H1 (cell line): ENCODE measurements around the gene ARID4A. TPM values are rescaled to one million over a fixed set of nuclear protein-coding genes. Genes with fewer than 3 reads are reported as not detected.

ENCODE experiments used
- CTCF ChIA-PET: fragments of 300-600 bp; sonication (Branson Sonifier 250); formaldehyde crosslinking; loops from one replicate; lab custom pipeline; 2021; ENCODE audit not compliant: partially characterized antibody; lab: Charles Lee
- POLR2A ChIA-PET: fragments of 300-600 bp; sonication (Branson Sonifier 250); formaldehyde crosslinking; loops from one replicate; lab custom pipeline; 2021; ENCODE audit warnings: inconsistent platforms; ENCODE audit not compliant: partially characterized antibody; lab: Charles Lee
- DNase-seq, 2 experiments: peaks; one replicate each; pipeline versions ENCODE4 v3.0.0 to v3.0.0-alpha.2; 2010 to 2022; ENCODE audit warnings: low spot score in 2 of 2, low read depth in 1 of 2, mixed read lengths in 1 of 2
- FAIRE-seq: peaks from 2 replicates; lab custom pipeline; 2011; peaks lifted over from hg19 to GRCh38; lab: Jason Lieb, UNC
- H2AFZ ChIP-seq: 2 replicates; pipeline ENCODE4 v1.8.1; 2012; ENCODE audit warnings: low read length, inconsistent platforms
- H2AK5ac ChIP-seq: 2 replicates; pipeline ENCODE4 v1.6.1; 2013; ENCODE audit warnings: low read depth, low read length
- H2BK120ac ChIP-seq: replicated peaks from 2 replicates; pipeline ENCODE3; 2013; ENCODE audit warnings: low read depth, low read length, inconsistent platforms
- H2BK12ac ChIP-seq: 2 replicates; pipeline ENCODE4 v1.6.1; 2013; ENCODE audit warnings: low read depth, low read length
- H2BK15ac ChIP-seq: 2 replicates; pipeline ENCODE4 v1.6.1; 2013; ENCODE audit warnings: low read length
- H2BK20ac ChIP-seq: 2 replicates; pipeline ENCODE4 v1.6.1; 2013; ENCODE audit warnings: low read length
- H2BK5ac ChIP-seq: 2 replicates; pipeline ENCODE4 v1.6.1; 2013; ENCODE audit warnings: low read depth, low read length
- H3K14ac ChIP-seq: 2 replicates; pipeline ENCODE4 v1.6.1; 2013; ENCODE audit warnings: inconsistent platforms; ENCODE audit not compliant: insufficient read length
- H3K18ac ChIP-seq: 2 replicates; pipeline ENCODE4 v1.6.1; 2013; ENCODE audit warnings: low read length; ENCODE audit errors: extremely low read depth
- H3K23ac ChIP-seq: 2 replicates; pipeline ENCODE4 v1.6.1; 2013; ENCODE audit warnings: inconsistent platforms; ENCODE audit not compliant: insufficient read length
- H3K23me2 ChIP-seq: 2 replicates; pipeline ENCODE4 v1.6.1; 2013; ENCODE audit warnings: low read depth, low read length
- H3K27ac ChIP-seq: 2 replicates; pipeline ENCODE4 v1.6.1; 2011; ENCODE audit warnings: low read depth, low read length, inconsistent platforms
- H3K27me3 ChIP-seq, 4 experiments: replicated peaks in 1 of 4; 1 replicate in 1 of 4; 2 replicates in 3 of 4; pipeline versions ENCODE4 v1.6.1 to v1.8.1; 2011 to 2013; ENCODE audit warnings: low read length in 3 of 4, mild to moderate bottlenecking in 3 of 4, inconsistent platforms in 2 of 4, mixed read lengths in 2 of 4, moderate library complexity in 1 of 4; ENCODE audit not compliant: control insufficient read depth in 3 of 4, insufficient read depth in 3 of 4; ENCODE audit errors: extremely low read depth in 1 of 4
- H3K36me3 ChIP-seq, 4 experiments: 2 replicates each; pipeline versions ENCODE4 v1.6.1 to v1.8.1; 2011 to 2013; ENCODE audit warnings: mild to moderate bottlenecking in 4 of 4, low read length in 3 of 4, moderate library complexity in 2 of 4, control low read depth in 1 of 4, inconsistent platforms in 1 of 4; ENCODE audit not compliant: insufficient read depth in 4 of 4, control insufficient read depth in 2 of 4
- H3K4ac ChIP-seq: replicated peaks from 2 replicates; pipeline ENCODE3; 2013; ENCODE audit warnings: low read length, low read depth, mixed read lengths, inconsistent platforms; ENCODE audit not compliant: insufficient read length
- H3K4me1 ChIP-seq, 4 experiments: replicated peaks in 1 of 4; 1 replicate in 1 of 4; 2 replicates in 3 of 4; pipeline versions ENCODE4 v1.6.1 to v1.8.1; 2011 to 2013; ENCODE audit warnings: low read length in 3 of 4, inconsistent platforms in 2 of 4, mixed read lengths in 1 of 4; ENCODE audit not compliant: insufficient read depth in 4 of 4, control insufficient read depth in 3 of 4
- H3K4me2 ChIP-seq, 2 experiments: 2 replicates each; pipeline versions ENCODE4 v1.6.1 to v1.8.1; 2011 to 2013; ENCODE audit warnings: low read depth in 2 of 2, low read length in 2 of 2, control low read depth in 1 of 2, inconsistent platforms in 1 of 2, mild to moderate bottlenecking in 1 of 2; ENCODE audit not compliant: insufficient read depth in 1 of 2
- H3K4me3 ChIP-seq, 4 experiments: fragments of 200-600, 300-600 bp in 1 of 4; sonication (generic), shearing (Covaris generic), sonication (Bioruptor Twin) in 1 of 4; 2 replicates each; pipeline versions ENCODE4 v1.5.1 to v1.8.1; 2011 to 2016; ENCODE audit warnings: low read length in 4 of 4, low read depth in 3 of 4, control low read depth in 2 of 4, inconsistent platforms in 2 of 4, mild to moderate bottlenecking in 2 of 4, mixed read lengths in 1 of 4, moderate library complexity in 1 of 4; ENCODE audit not compliant: insufficient read depth in 2 of 4; ENCODE audit errors: extremely low read depth in 1 of 4
- H3K56ac ChIP-seq: replicated peaks from 2 replicates; pipeline ENCODE3; 2013; ENCODE audit warnings: low read depth, mild to moderate bottlenecking, mixed read lengths, low read length, inconsistent platforms; ENCODE audit not compliant: insufficient read length
- H3K79me1 ChIP-seq: 2 replicates; pipeline ENCODE4 v1.6.1; 2013; ENCODE audit warnings: low read depth, low read length, control low read depth
- H3K79me2 ChIP-seq, 2 experiments: 2 replicates each; pipeline versions ENCODE4 v1.6.1 to v1.8.1; 2012 to 2013; ENCODE audit warnings: low read length in 2 of 2, mild to moderate bottlenecking in 2 of 2, inconsistent platforms in 1 of 2; ENCODE audit not compliant: insufficient read depth in 2 of 2, control insufficient read depth in 1 of 2
- H3K9ac ChIP-seq, 4 experiments: replicated peaks in 1 of 4; 1 replicate in 1 of 4; 2 replicates in 3 of 4; pipeline versions ENCODE4 v1.6.1 to v1.8.1; 2011 to 2013; ENCODE audit warnings: low read depth in 3 of 4, low read length in 3 of 4, control low read depth in 2 of 4, mild to moderate bottlenecking in 2 of 4, moderate library complexity in 2 of 4, inconsistent platforms in 1 of 4; ENCODE audit errors: extremely low read depth in 1 of 4
- H3K9me3 ChIP-seq, 2 experiments: 2 replicates each; pipeline versions ENCODE4 v1.6.1 to v1.8.1; 2012 to 2013; ENCODE audit warnings: mild to moderate bottlenecking in 2 of 2, moderate library complexity in 2 of 2, control low read depth in 1 of 2, inconsistent platforms in 1 of 2, low read depth in 1 of 2, low read length in 1 of 2, mixed read lengths in 1 of 2; ENCODE audit not compliant: insufficient read depth in 2 of 2
- H4K20me1 ChIP-seq, 2 experiments: replicated peaks in 1 of 2; 2 replicates each; pipeline versions ENCODE3 to v1.8.1; 2011 to 2013; ENCODE audit warnings: inconsistent platforms in 2 of 2, low read length in 2 of 2, mild to moderate bottlenecking in 1 of 2; ENCODE audit not compliant: insufficient read depth in 2 of 2, control insufficient read depth in 1 of 2
- H4K5ac ChIP-seq: 2 replicates; pipeline ENCODE4 v1.6.1; 2013; ENCODE audit warnings: low read length, low read depth, mixed read lengths, inconsistent platforms; ENCODE audit not compliant: insufficient read length
- H4K8ac ChIP-seq: 2 replicates; pipeline ENCODE4 v1.8.0; 2013; ENCODE audit warnings: mild to moderate bottlenecking, moderate library complexity, low read length, inconsistent platforms; ENCODE audit not compliant: insufficient read depth; ENCODE audit errors: extremely low read depth
- H4K91ac ChIP-seq: replicated peaks from 2 replicates; pipeline ENCODE3; 2013; ENCODE audit warnings: low read length, mixed read lengths, inconsistent platforms; ENCODE audit not compliant: insufficient read length
- EP300 ChIP-seq, 2 experiments: IDR thresholded peaks; 1 replicate in 1 of 2; 2 replicates in 1 of 2; pipeline ENCODE4 v1.6.1; 2011 to 2012; ENCODE audit warnings: low read depth in 2 of 2, low read length in 2 of 2, mild to moderate bottlenecking in 2 of 2, borderline replicate concordance in 1 of 2, inconsistent platforms in 1 of 2, moderate library complexity in 1 of 2
- ZNF274 ChIP-seq: IDR thresholded peaks from 2 replicates; pipeline ENCODE4 v1.7.0; 2012; ENCODE audit warnings: low read length, borderline replicate concordance; ENCODE audit errors: extremely low read depth
- WGBS, 2 experiments: shearing (Covaris generic) in 1 of 2; methylation state at CpG; one replicate each; pipeline versions ENCODE4 v1.1.6 to v1.1.7; 2013 to 2015; ENCODE audit warnings: low lambda C conversion rate in 2 of 2, mixed read lengths in 2 of 2, inconsistent platforms in 1 of 2, low coverage in 1 of 2, missing lambda C conversion rate in 1 of 2; ENCODE audit not compliant: insufficient replicate concordance in 2 of 2, insufficient coverage in 1 of 2, insufficient read length in 1 of 2; ENCODE audit errors: extremely low coverage in 1 of 2, missing lambda C conversion rate in 1 of 2; 5-methylcytosine and 5-hydroxymethylcytosine counted together
- polyA plus RNA-seq, 7 experiments: library from polyadenylated mRNA; depleted of rRNA in 3 of 7; stranded (reverse) in 5 of 7; unstranded in 2 of 7; fragments of >200 nt in 5 of 7; fragments of 200-250 nt in 2 of 7; gene quantifications; 1 replicate in 5 of 7; 2 replicates in 1 of 7; 4 replicates in 1 of 7; pipeline versions ENCODE4 v1.2.1 to v1.2.3, GENCODE V29; 2011 to 2013; ENCODE audit warnings: missing spikeins in 2 of 7, mixed read lengths in 2 of 7
- total RNA-seq: library from RNA; stranded (reverse); fragmentation: NEBNext Ultra II Directional; extraction: Animal tissue kit (Norgen Biotek cat#: 25700); gene quantifications from 2 replicates; pipeline ENCODE4 v1.2.1, GENCODE V29; 2021
- TF ChIP-seq, protein P1 (sequence below): IDR thresholded peaks from 2 replicates; pipeline ENCODE4 v1.6.1; 2012; ENCODE audit warnings: inconsistent platforms

Gene ARID4A
- total and polyA plus RNA-seq, 2 of the 8 experiments (the other 6 are each of a cell fraction or from before 2014, with no cell fraction given): 2.1 to 14.6 TPM

DNA sequence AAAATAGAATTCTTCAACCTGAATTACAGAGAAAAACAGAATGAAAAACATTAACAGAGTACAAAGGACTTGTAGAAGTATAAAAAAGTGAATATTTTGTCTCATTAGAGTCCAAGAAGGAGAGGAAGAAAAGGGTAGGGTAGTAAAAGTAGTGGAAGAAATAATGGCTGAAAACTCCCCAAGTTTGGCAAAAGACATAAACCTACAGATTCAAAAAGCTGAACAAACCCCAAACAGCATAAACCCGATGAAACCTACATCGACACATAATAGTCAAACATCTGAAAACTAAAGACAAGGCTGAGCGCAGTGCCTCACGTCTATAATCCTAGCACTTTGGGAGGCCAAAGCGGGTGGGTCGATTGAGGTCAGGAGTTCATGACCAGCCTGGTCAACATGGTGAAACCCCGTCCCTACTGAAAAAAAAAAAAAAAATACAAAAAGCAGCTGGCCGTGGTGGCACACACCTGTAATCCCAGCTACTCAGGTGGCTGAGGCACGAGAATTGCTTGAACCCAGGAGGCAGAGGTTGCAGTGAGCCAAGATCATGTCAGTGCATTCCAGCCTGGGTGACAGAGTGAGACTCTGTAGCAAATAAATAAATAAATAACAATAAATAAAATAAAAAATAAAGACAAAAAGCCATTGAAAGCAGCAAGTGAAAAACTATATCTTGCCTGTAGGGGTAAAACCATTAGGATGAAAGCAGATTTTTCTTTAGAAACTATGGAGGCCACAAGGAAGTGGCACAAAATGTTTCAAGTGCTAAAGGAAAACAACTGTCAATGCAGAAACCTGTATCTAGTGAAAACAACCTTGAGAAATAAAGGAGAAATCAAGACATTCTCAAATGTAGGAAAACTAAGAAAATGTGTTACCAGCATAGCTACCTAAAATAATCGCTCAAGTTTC lies 117.5 kb downstream of the ARID4A start:
- H3K56ac ChIP-seq: no peak overlapping the region
- H4K20me1 ChIP-seq: peaks cover 0 to 3% of the 10 kb centered on the region in 2 experiments
- DNase-seq: no peak
- H3K9me3 ChIP-seq: no peaks in the 10 kb centered on the region
- no peak overlapping the region for H2AK5ac ChIP-seq
- no peak overlapping the region for H3K27ac ChIP-seq
- peaks cover 0 to 6% of the 10 kb centered on the region in 2 experiments; a peak in 3 of 4 replicates for H3K79me2 ChIP-seq
- CTCF ChIA-PET: interaction anchor here (0.8 to 2.4 kb wide), 2 partner anchors 20 to 85 kb away, joined by 3 to 7 read pairs; partner anchors contain the start of gene TOMM20L
- H4K5ac ChIP-seq: no peak overlapping the region
- H2AFZ ChIP-seq: no peak overlapping the region
- no peak overlapping the region for H3K4me2 ChIP-seq
- no peak overlapping the region for H4K91ac ChIP-seq
- H3K23ac ChIP-seq: no peak overlapping the region
- no peak overlapping the region for H2BK15ac ChIP-seq
- peaks cover 0 to 40% (median 16%) of the 10 kb centered on the region in 4 experiments; a peak in 3 of 8 replicates for H3K36me3 ChIP-seq
- H2BK120ac ChIP-seq: no peak overlapping the region
- no peaks in the 10 kb centered on the region for H3K23me2 ChIP-seq
- no peak overlapping the region for H3K4me3 ChIP-seq
- no peak for TF ChIP-seq ZNF274
- no peak for TF ChIP-seq EP300 (IDR thresholded peaks at IDR 0.05; ENCODE audit: borderline replicate concordance in 1 of 2, low read depth in 2 of 2, low read length in 2 of 2)
- TF ChIP-seq, protein P1, sequence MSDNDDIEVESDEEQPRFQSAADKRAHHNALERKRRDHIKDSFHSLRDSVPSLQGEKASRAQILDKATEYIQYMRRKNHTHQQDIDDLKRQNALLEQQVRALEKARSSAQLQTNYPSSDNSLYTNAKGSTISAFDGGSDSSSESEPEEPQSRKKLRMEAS: no peak
- no peak overlapping the region for H2BK20ac ChIP-seq
- no peak overlapping the region for H3K14ac ChIP-seq
- H3K27me3 ChIP-seq: no peaks in the 10 kb centered on the region
- no peak overlapping the region for H3K18ac ChIP-seq
- 95% methylated on average over 10 of the region's 10 CpGs; no CpG with 5 or more reads in 1 of the 2 experiments for WGBS, 2 experiments
- no peak for FAIRE-seq
- POLR2A ChIA-PET: no interaction called here
- no peak overlapping the region for H2BK5ac ChIP-seq
- peaks cover 0 to 3% (median 0%) of the 10 kb centered on the region in 4 experiments; a peak in 1 of 7 replicates for H3K4me1 ChIP-seq
- no peak overlapping the region for H4K8ac ChIP-seq
- no peak overlapping the region for H3K4ac ChIP-seq
- no peak overlapping the region for H2BK12ac ChIP-seq
- H3K79me1 ChIP-seq: no peaks in the 10 kb centered on the region
- H3K9ac ChIP-seq: no peak overlapping the region
